Right cardiac atrium (tissue), 5 donors: ENCODE results near the gene C1QTNF1. TPM values are rescaled to one million over a fixed set of nuclear protein-coding genes. Genes with fewer than 3 reads are reported as not detected.

ENCODE experiments used
- ATAC-seq, 2 donors: fragments of 200-7000 bp; cut with Tn5 transposase; one replicate each; pipeline versions ENCODE4 v1.8.0 to v1.9.1; 2020; ENCODE audit warnings: moderate library complexity in 2 of 2, mild to moderate bottlenecking in 1 of 2
- DNase-seq, 3 donors: peaks; one replicate each; pipeline ENCODE4 v3.0.0-alpha.2; 2020
- H3K27ac ChIP-seq: one replicate; pipeline ENCODE4 v1.5.1; 2013; ENCODE audit warnings: mild to moderate bottlenecking, low read length, control low read depth, moderate library complexity
- H3K27me3 ChIP-seq: one replicate; pipeline ENCODE4 v1.6.1; 2013; ENCODE audit not compliant: control insufficient read depth, insufficient read depth
- H3K4me1 ChIP-seq: one replicate; pipeline ENCODE4 v1.6.1; 2013; ENCODE audit warnings: low read length; ENCODE audit not compliant: control insufficient read depth, insufficient read depth
- H3K4me3 ChIP-seq: one replicate; pipeline ENCODE4 v1.5.1; 2013; ENCODE audit warnings: low read length, control low read depth
- H3K9me3 ChIP-seq: one replicate; pipeline ENCODE4 v1.6.1; 2013; ENCODE audit warnings: low read length; ENCODE audit not compliant: control insufficient read depth
- WGBS: extraction: QIAGEN DNeasy Blood & Tissue Kit; methylation state at CpG from one replicate; pipeline ENCODE4 v1.1.7; 2013; 5-methylcytosine and 5-hydroxymethylcytosine counted together
- intact Hi-C, 4 donors: fragments of 100-400 bp; cut with DNase I; formaldehyde crosslinking; loops; one replicate each; pipeline versions ENCODE4 v1.11.0 to v1.14.0; 2022 to 2023
- polyA plus RNA-seq: library from polyadenylated mRNA; stranded (reverse); fragments of 200-250 nt; gene quantifications from one replicate; pipeline ENCODE4 v1.2.3, GENCODE V29; 2013
- total RNA-seq, 4 donors: library from RNA; stranded (reverse); fragmentation: NEBNext Ultra II Directional; extraction: Animal tissue kit (Norgen Biotek cat#: 25700); gene quantifications; one replicate each; pipeline ENCODE4 v1.2.1, GENCODE V29; 2021
- donor health status: healthy with polysubstance abuse.
- donor health status: DM: no; HTN: yes; CAD: no.
- donor health status: DM: no; HTN: no; CAD: no.
- donor health status: DM: no; HTN: yes; CAD: no; lungs with severe emphysema.
- donor health status: DM: yes; HTN: yes; CAD: no.

Gene C1QTNF1
- total and polyA plus RNA-seq, 5 donors: 232 to 655 (median 286) TPM

- Histone ChIP-seq H3K27ac (no peak overlapping the region), H3K9me3 (no peaks in the 10 kb centered on the region), H3K27me3 (no peaks in the 10 kb centered on the region), H3K4me1 (peaks cover 6% of the 10 kb centered on the region), H3K4me3 (no peak overlapping the region)
- no peak for ATAC-seq
- intact Hi-C loops: loop anchor here in 1 of 4 donors (10.0 kb wide), 1 partner anchor 395 kb away; no protein-coding TSS in a partner anchor
- 96% methylated on average over 12 of the region's 12 CpGs for WGBS
- DNase-seq: no peak
Observed at GRCh38 chr17:78999947-79000395, 24.0 kb upstream of the C1QTNF1 start.

DNA sequence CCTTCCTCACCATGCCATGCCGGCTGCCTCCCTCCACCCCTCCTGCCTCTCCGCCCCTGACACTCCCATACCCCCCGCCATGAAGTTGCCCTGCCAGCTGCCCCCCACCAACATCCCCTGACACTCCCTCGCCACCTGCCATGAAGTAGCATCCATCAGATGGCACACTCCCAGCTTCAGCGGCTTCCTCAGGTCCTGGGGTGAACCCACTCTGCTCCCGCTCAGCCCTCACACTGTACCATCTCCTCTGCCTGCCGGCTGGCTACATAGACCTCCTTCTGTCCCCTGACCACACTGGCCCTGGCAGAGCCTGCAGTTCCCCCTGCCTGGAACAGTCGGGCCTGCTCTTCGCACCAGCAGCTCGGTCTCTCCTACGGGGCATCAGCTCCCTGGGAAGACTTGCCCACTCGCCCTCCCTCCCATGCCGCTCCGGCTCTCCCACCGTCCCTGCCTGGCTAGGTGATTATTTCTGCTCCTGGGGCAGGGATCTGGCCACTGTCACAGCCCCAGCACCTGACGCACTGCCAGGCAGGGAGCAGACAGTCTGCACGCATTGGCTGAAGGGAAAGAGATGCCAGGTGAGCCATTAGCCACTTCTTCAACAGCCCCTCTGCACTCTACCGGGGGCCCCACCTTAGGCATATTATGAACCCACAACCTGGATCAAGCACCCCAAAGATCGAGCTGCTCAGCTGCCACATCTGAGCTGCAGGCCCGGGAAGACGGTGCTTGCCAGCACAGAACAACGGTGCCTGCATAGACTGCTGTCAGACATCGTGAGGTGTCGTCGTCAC is 23.4 kb upstream of the C1QTNF1 start:
- Histone ChIP-seq H3K4me1 (peaks cover 8% of the 10 kb centered on the region), H3K9me3 (no peaks in the 10 kb centered on the region), H3K27ac (no peak overlapping the region), H3K27me3 (no peaks in the 10 kb centered on the region), H3K4me3 (no peak overlapping the region)
- peak in 2 of 3 donors; percentile 39 to 65 for DNase-seq
- intact Hi-C loops: no loop called here
- WGBS: 89% methylated on average over 25 of the region's 25 CpGs
- ATAC-seq: no peak

GRCh38 chr17:79001190-79002020 is 22.6 kb upstream of the C1QTNF1 start:
- H3K4me1 ChIP-seq: peaks cover 12% of the 10 kb centered on the region
- H3K27me3 ChIP-seq: no peaks in the 10 kb centered on the region
- no peak overlapping the region for H3K4me3 ChIP-seq
- no peak for ATAC-seq
- DNase-seq: peak; percentile 11 to 64 (median 46)
- WGBS: 83% methylated on average over 19 of the region's 19 CpGs
- H3K9me3 ChIP-seq: no peaks in the 10 kb centered on the region
- no peak overlapping the region for H3K27ac ChIP-seq
- intact Hi-C loops: no loop called here

- no peak for ATAC-seq
- intact Hi-C loops: no loop called here
- H3K4me1 ChIP-seq: peaks cover 15% of the 10 kb centered on the region
- WGBS: 88% methylated on average over 14 of the region's 14 CpGs
- H3K27me3 ChIP-seq: no peaks in the 10 kb centered on the region
- DNase-seq: peak in 2 of 3 donors; percentile 23 to 27
- no peak overlapping the region for H3K27ac ChIP-seq
- H3K9me3 ChIP-seq: no peaks in the 10 kb centered on the region
- no peak overlapping the region for H3K4me3 ChIP-seq
Observed at GRCh38 chr17:79002291-79002690, 21.7 kb upstream of the C1QTNF1 start.

- H3K27me3 ChIP-seq: no peaks in the 10 kb centered on the region
- H3K4me3 ChIP-seq: no peak overlapping the region
- peaks cover 17% of the 10 kb centered on the region for H3K4me1 ChIP-seq
- intact Hi-C loops: no loop called here
- WGBS: 67% methylated on average over 20 of the region's 20 CpGs
- ATAC-seq: no peak
- H3K27ac ChIP-seq: no peak overlapping the region
- DNase-seq: peak in 2 of 3 donors; percentile 39 to 54
- no peaks in the 10 kb centered on the region for H3K9me3 ChIP-seq
Observed at GRCh38 chr17:79002796-79003593, 21.0 kb upstream of the C1QTNF1 start.

- Histone ChIP-seq H3K27me3 (no peaks in the 10 kb centered on the region), H3K4me1 (peaks cover 21% of the 10 kb centered on the region), H3K27ac (no peak overlapping the region), H3K9me3 (no peaks in the 10 kb centered on the region), H3K4me3 (no peak overlapping the region)
- intact Hi-C loops: no loop called here
- WGBS: 75% methylated on average over 3 of the region's 3 CpGs
- DNase-seq (peak in 2 of 3 donors; percentile 19 to 38), ATAC-seq (no peak)
Observed at GRCh38 chr17:79003661-79004411, 20.1 kb upstream of the C1QTNF1 start.

DNA sequence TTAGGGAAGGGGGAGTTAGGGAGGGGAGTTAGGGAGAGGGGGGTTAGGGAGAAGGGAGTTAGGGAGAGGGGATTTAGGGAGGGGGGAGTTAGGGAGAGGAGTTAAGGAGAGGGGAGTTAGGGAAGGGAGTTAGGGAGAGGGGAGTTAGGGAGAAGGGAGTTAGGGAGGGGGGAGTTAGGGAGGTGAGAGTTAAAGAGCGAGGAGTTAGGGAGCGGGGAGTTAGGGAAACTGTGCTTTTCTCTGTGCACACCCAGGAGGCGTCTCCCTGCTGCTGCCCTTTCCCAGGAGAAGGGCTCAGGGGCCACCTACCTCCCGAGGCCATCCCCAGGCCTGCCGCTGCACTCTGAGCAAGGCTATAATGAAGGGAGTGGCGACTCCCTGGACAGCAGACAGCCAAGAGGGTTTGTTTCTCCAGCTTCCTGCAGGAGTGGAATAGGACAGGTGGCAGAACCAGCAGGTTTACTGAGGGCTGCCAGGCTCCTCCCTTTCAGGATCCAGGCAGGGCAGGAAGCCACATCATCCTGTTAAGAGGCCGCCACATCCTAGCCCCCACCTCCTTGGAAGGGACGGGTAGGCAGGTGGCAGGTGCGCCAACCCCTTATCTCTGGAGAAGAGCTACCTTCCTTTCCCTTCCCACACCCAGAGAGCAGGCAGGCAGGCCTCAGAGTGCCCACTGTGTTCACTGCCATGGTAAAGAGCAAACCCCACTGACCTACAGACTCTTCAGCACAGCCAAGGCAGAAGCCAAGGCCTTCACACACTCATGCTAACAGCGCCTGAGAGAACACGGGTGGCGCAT is 18.7 kb upstream of the C1QTNF1 start:
- DNase-seq: peak in 2 of 3 donors; percentile 35 to 36
- intact Hi-C loops: no loop called here
- Histone ChIP-seq H3K9me3 (no peaks in the 10 kb centered on the region), H3K27me3 (no peaks in the 10 kb centered on the region), H3K27ac (no peak overlapping the region), H3K4me1 (peaks cover 21% of the 10 kb centered on the region), H3K4me3 (no peak overlapping the region)
- 83% methylated on average over 12 of the region's 12 CpGs for WGBS
- no peak for ATAC-seq

DNA sequence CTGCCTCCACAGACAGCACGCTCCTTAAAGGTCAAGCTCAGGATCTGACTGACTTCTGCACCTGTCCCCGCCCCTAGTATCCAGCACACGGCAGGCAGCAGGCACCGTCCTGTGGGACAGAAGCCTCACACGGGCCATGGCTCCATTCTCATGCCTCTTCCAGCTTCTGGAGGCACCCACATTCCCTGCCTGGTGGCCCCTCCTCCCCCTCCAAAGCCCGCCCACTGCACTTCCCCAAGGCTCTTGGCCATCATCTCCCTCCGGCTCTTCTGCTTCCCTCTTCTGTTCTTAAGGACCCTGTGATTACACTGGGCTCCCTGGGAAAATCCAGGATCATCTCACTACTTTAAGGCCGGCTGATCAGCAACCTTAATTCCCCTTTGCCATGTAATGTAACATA is 17.9 kb upstream of the C1QTNF1 start:
- Histone ChIP-seq H3K9me3 (no peaks in the 10 kb centered on the region), H3K4me3 (no peak overlapping the region), H3K27me3 (no peaks in the 10 kb centered on the region), H3K4me1 (peaks cover 22% of the 10 kb centered on the region), H3K27ac (no peak overlapping the region)
- intact Hi-C loops: no loop called here
- 76% methylated on average over 8 of the region's 8 CpGs for WGBS
- peak in 2 of 3 donors; percentile 58 to 61 for DNase-seq
- no peak for ATAC-seq

- Histone ChIP-seq H3K27ac (no peak overlapping the region), H3K4me3 (no peak overlapping the region), H3K27me3 (no peaks in the 10 kb centered on the region), H3K4me1 (peaks cover 22% of the 10 kb centered on the region), H3K9me3 (no peaks in the 10 kb centered on the region)
- 84% methylated on average over 19 of the region's 19 CpGs for WGBS
- no peak for ATAC-seq
- DNase-seq: peak in 1 of 3 donors; percentile 54
- intact Hi-C loops: no loop called here
Observed at GRCh38 chr17:79006794-79007503, 17.0 kb upstream of the C1QTNF1 start.
